Lower leg skin (tissue), 3 donors: ENCODE data around the gene NRTN.

Experiments
- CTCF ChIP-seq, 3 donors: fragments of 450-650 bp; IDR thresholded peaks; one replicate each; pipeline ENCODE4 v1.5.1; 2016; ENCODE audit warnings: antibody characterized with exemption in 3 of 3, mild to moderate bottlenecking in 3 of 3, moderate library complexity in 2 of 3
- POLR2A ChIP-seq, 2 donors: fragments of 450-650 bp; IDR thresholded peaks; one replicate each; pipeline ENCODE4 v1.6.1; 2016 to 2017; ENCODE audit warnings: antibody characterized with exemption in 2 of 2, mild to moderate bottlenecking in 1 of 2, moderate library complexity in 1 of 2

GRCh38 chr19:5827891-5828660 is 23.2 kb downstream of the NRTN start:
- no peak for TF ChIP-seq CTCF (IDR thresholded peaks at IDR 0.05)
- TF ChIP-seq POLR2A (IDR thresholded peaks at IDR 0.05): no peak
